ENCODE data around the gene ITGB8. TPM values are rescaled to one million over a fixed set of nuclear protein-coding genes. Genes with fewer than 3 reads are reported as not detected.

ITGB8 gene
- total and polyA plus RNA-seq, 2 experiments from 2014 or later, result 0.71 to 3.0 TPM

- H3K9me2 ChIP-seq (ENCODE audit: insufficient read depth), result no peaks in the 10 kb centered on the region
- ATAC-seq (no peak), DNase-seq (ENCODE audit: low spot score) (no peak)
- peaks cover 8% of the 10 kb centered on the region for H3K4me1 Mint-ChIP-seq
- no peaks in the 10 kb centered on the region for H4K20me1 ChIP-seq (replicated peaks; ENCODE audit: insufficient read depth)
- H3K79me2 ChIP-seq (replicated peaks; ENCODE audit: insufficient read depth), result no peaks in the 10 kb centered on the region
- H3K4me2 ChIP-seq, result no peak overlapping the region
- no peaks in the 10 kb centered on the region; the same call in 2 of the 3 replicates for H3K36me3 Mint-ChIP-seq (ENCODE audit: low read depth)
- H3K4me3 Mint-ChIP-seq, result no peak overlapping the region
- H3F3A ChIP-seq (replicated peaks; ENCODE audit: low read depth), result no peaks in the 10 kb centered on the region
- H3K27me3 Mint-ChIP-seq (ENCODE audit: insufficient read depth, low read depth, poor library complexity), result no peaks in the 10 kb centered on the region
- no peak overlapping the region for H3K27ac Mint-ChIP-seq
- no peak overlapping the region for H2AFZ ChIP-seq
- no peak for TF ChIP-seq STAT1 (IDR thresholded peaks at IDR 0.05; ENCODE audit: unreplicated experiment)
- no peak for TF ChIP-seq ZNF462 (CRISPR knock-in tag; IDR thresholded peaks at IDR 0.05)
- TF ChIP-seq CTCF (conservative IDR thresholded peaks at IDR 0.05; ENCODE audit: low read depth in 2 of 2), result no peak
- no peak for TF ChIP-seq REST (IDR thresholded peaks at IDR 0.05; ENCODE audit: unreplicated experiment)
- TF ChIP-seq ZNF331 (CRISPR knock-in tag; IDR thresholded peaks at IDR 0.05; ENCODE audit: low read depth), result no peak
- no peak for TF ChIP-seq ETS1 (IDR thresholded peaks at IDR 0.05)
- TF ChIP-seq NANOG (IDR thresholded peaks at IDR 0.05; ENCODE audit: borderline replicate concordance), result no peak
- TF ChIP-seq POLR2AphosphoS5 (IDR thresholded peaks at IDR 0.05; ENCODE audit: low read depth), result no peak
- TF ChIP-seq EZH2 (IDR thresholded peaks at IDR 0.05; ENCODE audit: low read depth, unreplicated experiment), result no peak
- no peak for TF ChIP-seq JUNB (IDR thresholded peaks at IDR 0.05; ENCODE audit: unreplicated experiment)
- TF ChIP-seq ZNF114 (CRISPR knock-in tag; IDR thresholded peaks at IDR 0.05), result no peak
- TF ChIP-seq CREB1 (CRISPR knock-in tag; IDR thresholded peaks at IDR 0.05; ENCODE audit: low read depth), result no peak
- no peaks in the 10 kb centered on the region for H3K36me3 ChIP-seq (ENCODE audit: insufficient read depth)
- no peaks in the 10 kb centered on the region for H3K4me1 ChIP-seq (ENCODE audit: insufficient read depth)
- H3K27ac ChIP-seq (ENCODE audit: low read depth), result no peak overlapping the region
- no peaks in the 10 kb centered on the region for H3K9me3 Mint-ChIP-seq
- H3K4me3 ChIP-seq, result no peak overlapping the region
- no peaks in the 10 kb centered on the region for H3K27me3 ChIP-seq (ENCODE audit: insufficient read depth)
Measured at GRCh38 chr7:20296901-20297300, 33.8 kb upstream of the ITGB8 start.

All from GM23338 (cell line).